Chondrocyte (in vitro differentiated cells): Measurements from ENCODE around the gene PHC3. TPM values are rescaled to one million over a fixed set of nuclear protein-coding genes. Genes with fewer than 3 reads are reported as not detected.

Source experiments
- DNase-seq: peaks from one replicate; pipeline ENCODE4 v3.0.0; 2021; ENCODE audit warnings: mixed read lengths, low spot score
- H3K27ac Mint-ChIP-seq: one replicate; pipeline ENCODE4 v1.8.0; 2021; ENCODE audit warnings: mild to moderate bottlenecking, moderate library complexity, mixed read lengths; ENCODE audit not compliant: unreplicated experiment
- H3K27me3 Mint-ChIP-seq: 2 replicates; pipeline ENCODE4 v1.8.0; 2021; ENCODE audit warnings: low read depth, mixed read lengths
- H3K36me3 Mint-ChIP-seq: 2 replicates; pipeline ENCODE4 v1.8.0; 2021; ENCODE audit warnings: low read depth, mixed read lengths
- H3K4me1 Mint-ChIP-seq: 2 replicates; pipeline ENCODE4 v1.8.0; 2021; ENCODE audit warnings: low read depth, mild to moderate bottlenecking, mixed read lengths
- H3K4me3 Mint-ChIP-seq: one replicate; pipeline ENCODE4 v1.8.0; 2021; ENCODE audit warnings: mild to moderate bottlenecking, moderate library complexity, mixed read lengths; ENCODE audit not compliant: unreplicated experiment
- H3K9me3 Mint-ChIP-seq: 2 replicates; pipeline ENCODE4 v1.8.0; 2021; ENCODE audit warnings: low read depth, mixed read lengths
- CTCF ChIP-seq: fragments of 200-600 bp; sonication (generic); IDR thresholded peaks from 2 replicates; pipeline ENCODE4 v1.5.0; 2021; ENCODE audit warnings: antibody characterized with exemption, mild to moderate bottlenecking, moderate library complexity
- total RNA-seq: library from RNA; stranded (reverse); gene quantifications from 3 replicates; pipeline ENCODE4 v1.2.1, GENCODE V29; 2021

The PHC3 gene
- total RNA-seq, 1 donor from 2014 or later = 45.8 TPM

- no peak for TF ChIP-seq CTCF
- H3K4me3 Mint-ChIP-seq = peak overlapping the region; percentile 98
- peak overlapping the region; percentile 96 for H3K27ac Mint-ChIP-seq
- peaks cover 6% of the 10 kb centered on the region for H3K36me3 Mint-ChIP-seq
- no peaks in the 10 kb centered on the region for H3K9me3 Mint-ChIP-seq
- H3K4me1 Mint-ChIP-seq = peaks cover 22% of the 10 kb centered on the region
- H3K27me3 Mint-ChIP-seq = no peaks in the 10 kb centered on the region
- no peak for DNase-seq
Measured at GRCh38 chr3:170180079-170180907, 1.2 kb downstream of the PHC3 start.

- DNase-seq = no peak
- no peak for TF ChIP-seq CTCF
- H3K27me3 Mint-ChIP-seq = no peaks in the 10 kb centered on the region
- peaks cover 8% of the 10 kb centered on the region for H3K36me3 Mint-ChIP-seq
- peak overlapping the region; percentile 96 for H3K27ac Mint-ChIP-seq
- H3K4me1 Mint-ChIP-seq = peaks cover 23% of the 10 kb centered on the region
- no peaks in the 10 kb centered on the region for H3K9me3 Mint-ChIP-seq
- peak overlapping the region; percentile 98 for H3K4me3 Mint-ChIP-seq
Measured at GRCh38 chr3:170179432-170179831, 2.1 kb downstream of the PHC3 start.

- no peak for TF ChIP-seq CTCF
- H3K4me3 Mint-ChIP-seq = peak overlapping the region; percentile 17
- no peaks in the 10 kb centered on the region for H3K27me3 Mint-ChIP-seq
- H3K27ac Mint-ChIP-seq = peak overlapping the region; percentile 2
- H3K9me3 Mint-ChIP-seq = no peaks in the 10 kb centered on the region
- H3K36me3 Mint-ChIP-seq = peaks cover 10% of the 10 kb centered on the region
- peaks cover 23% of the 10 kb centered on the region for H3K4me1 Mint-ChIP-seq
- DNase-seq = no peak
Measured at GRCh38 chr3:170178651-170179050, 2.9 kb downstream of the PHC3 start.

- Mint-ChIP-seq H3K9me3 (no peaks in the 10 kb centered on the region), H3K4me3 (no peak overlapping the region), H3K4me1 (peaks cover 6% of the 10 kb centered on the region), H3K27ac (no peak overlapping the region), H3K36me3 (peaks cover 29% of the 10 kb centered on the region), H3K27me3 (no peaks in the 10 kb centered on the region)
- DNase-seq = no peak
- no peak for TF ChIP-seq CTCF
Measured at GRCh38 chr3:170171563-170171962, 10.0 kb downstream of the PHC3 start.

- H3K9me3 Mint-ChIP-seq = no peaks in the 10 kb centered on the region
- peak overlapping the region; percentile 32 for H3K27ac Mint-ChIP-seq
- TF ChIP-seq CTCF = no peak
- H3K27me3 Mint-ChIP-seq = no peaks in the 10 kb centered on the region
- peaks cover 28% of the 10 kb centered on the region for H3K4me1 Mint-ChIP-seq
- H3K36me3 Mint-ChIP-seq = peaks cover 28% of the 10 kb centered on the region
- no peak for DNase-seq
- no peak overlapping the region for H3K4me3 Mint-ChIP-seq
Measured at GRCh38 chr3:170164717-170165116, 16.8 kb downstream of the PHC3 start.
